ENCODE measurements around the gene C11orf54. TPM values are rescaled to one million over a fixed set of nuclear protein-coding genes. Genes with fewer than 3 reads are reported as not detected.

The C11orf54 gene
- total and polyA plus RNA-seq, 4 donors = 60.8 to 154 (median 114) TPM

- no peak overlapping the region for H3K9ac ChIP-seq (ENCODE audit: low read depth in 1 of 2, low read length in 2 of 2)
- H3K4me3 ChIP-seq (ENCODE audit: low read depth in 1 of 3, low read length in 3 of 3) = no peak overlapping the region
- no peak overlapping the region for H3K27ac ChIP-seq (ENCODE audit: low read depth in 1 of 2, low read length in 2 of 2)
- H3K27me3 ChIP-seq (ENCODE audit: control insufficient read depth in 4 of 4, insufficient read depth in 4 of 4, low read length in 3 of 4) = no peaks in the 10 kb centered on the region
- TF ChIP-seq NR2F2 (IDR thresholded peaks at IDR 0.05) (no peak), GABPA (IDR thresholded peaks at IDR 0.05 in 1 of 2, conservative IDR thresholded peaks at IDR 0.05 in 1 of 2) (no peak), YY1 (IDR thresholded peaks at IDR 0.05) (no peak), HNF4G (IDR thresholded peaks at IDR 0.05) (no peak), SP1 (IDR thresholded peaks at IDR 0.05) (no peak), ATF3 (IDR thresholded peaks at IDR 0.05) (no peak), HNF4A (conservative IDR thresholded peaks at IDR 0.05) (no peak), EGR1 (IDR thresholded peaks at IDR 0.05; ENCODE audit: low read depth in 2 of 2) (no peak), RAD21 (IDR thresholded peaks at IDR 0.05) (no peak), RXRA (IDR thresholded peaks at IDR 0.05) (no peak), TAF1 (conservative IDR thresholded peaks at IDR 0.05) (no peak), JUND (IDR thresholded peaks at IDR 0.05) (no peak), FOXA1 (IDR thresholded peaks at IDR 0.05) (no peak), FOXA2 (IDR thresholded peaks at IDR 0.05) (no peak)
- TF ChIP-seq, protein P1, sequence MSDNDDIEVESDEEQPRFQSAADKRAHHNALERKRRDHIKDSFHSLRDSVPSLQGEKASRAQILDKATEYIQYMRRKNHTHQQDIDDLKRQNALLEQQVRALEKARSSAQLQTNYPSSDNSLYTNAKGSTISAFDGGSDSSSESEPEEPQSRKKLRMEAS (IDR thresholded peaks at IDR 0.05) = no peak
- TF ChIP-seq, protein P2, sequence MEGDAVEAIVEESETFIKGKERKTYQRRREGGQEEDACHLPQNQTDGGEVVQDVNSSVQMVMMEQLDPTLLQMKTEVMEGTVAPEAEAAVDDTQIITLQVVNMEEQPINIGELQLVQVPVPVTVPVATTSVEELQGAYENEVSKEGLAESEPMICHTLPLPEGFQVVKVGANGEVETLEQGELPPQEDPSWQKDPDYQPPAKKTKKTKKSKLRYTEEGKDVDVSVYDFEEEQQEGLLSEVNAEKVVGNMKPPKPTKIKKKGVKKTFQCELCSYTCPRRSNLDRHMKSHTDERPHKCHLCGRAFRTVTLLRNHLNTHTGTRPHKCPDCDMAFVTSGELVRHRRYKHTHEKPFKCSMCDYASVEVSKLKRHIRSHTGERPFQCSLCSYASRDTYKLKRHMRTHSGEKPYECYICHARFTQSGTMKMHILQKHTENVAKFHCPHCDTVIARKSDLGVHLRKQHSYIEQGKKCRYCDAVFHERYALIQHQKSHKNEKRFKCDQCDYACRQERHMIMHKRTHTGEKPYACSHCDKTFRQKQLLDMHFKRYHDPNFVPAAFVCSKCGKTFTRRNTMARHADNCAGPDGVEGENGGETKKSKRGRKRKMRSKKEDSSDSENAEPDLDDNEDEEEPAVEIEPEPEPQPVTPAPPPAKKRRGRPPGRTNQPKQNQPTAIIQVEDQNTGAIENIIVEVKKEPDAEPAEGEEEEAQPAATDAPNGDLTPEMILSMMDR (IDR thresholded peaks at IDR 0.05; ENCODE audit: low read depth, low read length, missing input control) = no peak
- TF ChIP-seq, protein P3, sequence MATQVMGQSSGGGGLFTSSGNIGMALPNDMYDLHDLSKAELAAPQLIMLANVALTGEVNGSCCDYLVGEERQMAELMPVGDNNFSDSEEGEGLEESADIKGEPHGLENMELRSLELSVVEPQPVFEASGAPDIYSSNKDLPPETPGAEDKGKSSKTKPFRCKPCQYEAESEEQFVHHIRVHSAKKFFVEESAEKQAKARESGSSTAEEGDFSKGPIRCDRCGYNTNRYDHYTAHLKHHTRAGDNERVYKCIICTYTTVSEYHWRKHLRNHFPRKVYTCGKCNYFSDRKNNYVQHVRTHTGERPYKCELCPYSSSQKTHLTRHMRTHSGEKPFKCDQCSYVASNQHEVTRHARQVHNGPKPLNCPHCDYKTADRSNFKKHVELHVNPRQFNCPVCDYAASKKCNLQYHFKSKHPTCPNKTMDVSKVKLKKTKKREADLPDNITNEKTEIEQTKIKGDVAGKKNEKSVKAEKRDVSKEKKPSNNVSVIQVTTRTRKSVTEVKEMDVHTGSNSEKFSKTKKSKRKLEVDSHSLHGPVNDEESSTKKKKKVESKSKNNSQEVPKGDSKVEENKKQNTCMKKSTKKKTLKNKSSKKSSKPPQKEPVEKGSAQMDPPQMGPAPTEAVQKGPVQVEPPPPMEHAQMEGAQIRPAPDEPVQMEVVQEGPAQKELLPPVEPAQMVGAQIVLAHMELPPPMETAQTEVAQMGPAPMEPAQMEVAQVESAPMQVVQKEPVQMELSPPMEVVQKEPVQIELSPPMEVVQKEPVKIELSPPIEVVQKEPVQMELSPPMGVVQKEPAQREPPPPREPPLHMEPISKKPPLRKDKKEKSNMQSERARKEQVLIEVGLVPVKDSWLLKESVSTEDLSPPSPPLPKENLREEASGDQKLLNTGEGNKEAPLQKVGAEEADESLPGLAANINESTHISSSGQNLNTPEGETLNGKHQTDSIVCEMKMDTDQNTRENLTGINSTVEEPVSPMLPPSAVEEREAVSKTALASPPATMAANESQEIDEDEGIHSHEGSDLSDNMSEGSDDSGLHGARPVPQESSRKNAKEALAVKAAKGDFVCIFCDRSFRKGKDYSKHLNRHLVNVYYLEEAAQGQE (IDR thresholded peaks at IDR 0.05) = no peak
- TF ChIP-seq, protein P4, sequence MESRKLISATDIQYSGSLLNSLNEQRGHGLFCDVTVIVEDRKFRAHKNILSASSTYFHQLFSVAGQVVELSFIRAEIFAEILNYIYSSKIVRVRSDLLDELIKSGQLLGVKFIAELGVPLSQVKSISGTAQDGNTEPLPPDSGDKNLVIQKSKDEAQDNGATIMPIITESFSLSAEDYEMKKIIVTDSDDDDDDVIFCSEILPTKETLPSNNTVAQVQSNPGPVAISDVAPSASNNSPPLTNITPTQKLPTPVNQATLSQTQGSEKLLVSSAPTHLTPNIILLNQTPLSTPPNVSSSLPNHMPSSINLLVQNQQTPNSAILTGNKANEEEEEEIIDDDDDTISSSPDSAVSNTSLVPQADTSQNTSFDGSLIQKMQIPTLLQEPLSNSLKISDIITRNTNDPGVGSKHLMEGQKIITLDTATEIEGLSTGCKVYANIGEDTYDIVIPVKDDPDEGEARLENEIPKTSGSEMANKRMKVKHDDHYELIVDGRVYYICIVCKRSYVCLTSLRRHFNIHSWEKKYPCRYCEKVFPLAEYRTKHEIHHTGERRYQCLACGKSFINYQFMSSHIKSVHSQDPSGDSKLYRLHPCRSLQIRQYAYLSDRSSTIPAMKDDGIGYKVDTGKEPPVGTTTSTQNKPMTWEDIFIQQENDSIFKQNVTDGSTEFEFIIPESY (IDR thresholded peaks at IDR 0.05) = no peak
- peaks cover 4 to 29% (median 22%) of the 10 kb centered on the region in 4 donors for H3K36me3 ChIP-seq (ENCODE audit: control insufficient read depth in 4 of 4, insufficient read depth in 3 of 4, low read depth in 1 of 4, low read length in 3 of 4)
- WGBS = 96% methylated on average over 1 of the region's 1 CpG
- no peaks in the 10 kb centered on the region for H3K4me1 ChIP-seq (ENCODE audit: control insufficient read depth in 4 of 4, insufficient read depth in 4 of 4, low read length in 3 of 4)
- no peaks in the 10 kb centered on the region for H3K9me3 ChIP-seq (ENCODE audit: control insufficient read depth in 4 of 4, low read length in 3 of 4)
- no peak for DNase-seq (ENCODE audit: low spot score)
Measured at GRCh38 chr11:93724089-93724488, 17.4 kb upstream of the C11orf54 start.

All from liver (tissue), 9 donors.